H9 (cell line): ENCODE data around the gene SLAMF6. TPM values are rescaled to one million over a fixed set of nuclear protein-coding genes. Genes with fewer than 3 reads are reported as not detected.

ENCODE experiments used
- DNase-seq: peaks from one replicate; pipeline ENCODE4 v3.0.0-alpha.2; 2017
- H2AFZ ChIP-seq: one replicate; pipeline ENCODE4 v1.6.1; 2013; ENCODE audit warnings: mild to moderate bottlenecking, low read length, control low read depth, moderate library complexity
- H2AK5ac ChIP-seq: 2 replicates; pipeline ENCODE4 v1.6.1; 2013; ENCODE audit warnings: low read length, control low read depth, mixed read lengths; ENCODE audit not compliant: insufficient read length
- H2BK120ac ChIP-seq: one replicate; pipeline ENCODE4 v1.6.1; 2013; ENCODE audit warnings: low read depth, mild to moderate bottlenecking, low read length, control low read depth, inconsistent platforms; ENCODE audit not compliant: poor library complexity, severe bottlenecking
- H2BK12ac ChIP-seq: 2 replicates; pipeline ENCODE4 v1.6.1; 2013; ENCODE audit warnings: low read length, control low read depth, mixed read lengths, low read depth; ENCODE audit not compliant: insufficient read length
- H2BK15ac ChIP-seq: 2 replicates; pipeline ENCODE4 v1.6.1; 2013; ENCODE audit warnings: low read depth, low read length, control low read depth
- H2BK20ac ChIP-seq: one replicate; pipeline ENCODE4 v1.6.1; 2013; ENCODE audit warnings: low read depth, mild to moderate bottlenecking, low read length, control low read depth, inconsistent platforms; ENCODE audit not compliant: poor library complexity, severe bottlenecking
- H2BK5ac ChIP-seq: 2 replicates; pipeline ENCODE4 v1.6.1; 2013; ENCODE audit warnings: low read length, control low read depth, mixed read lengths; ENCODE audit not compliant: insufficient read length
- H3K14ac ChIP-seq: 2 replicates; pipeline ENCODE4 v1.6.1; 2013; ENCODE audit warnings: low read length, control low read depth; ENCODE audit not compliant: insufficient read depth
- H3K18ac ChIP-seq: 2 replicates; pipeline ENCODE4 v1.6.1; 2013; ENCODE audit warnings: low read depth, mild to moderate bottlenecking, mixed read lengths, low read length, control low read depth; ENCODE audit not compliant: insufficient read length
- H3K23ac ChIP-seq: 2 replicates; pipeline ENCODE4 v1.6.1; 2013; ENCODE audit warnings: low read length, control low read depth, mixed read lengths, low read depth; ENCODE audit not compliant: insufficient read length
- H3K23me2 ChIP-seq: 2 replicates; pipeline ENCODE4 v1.6.1; 2013; ENCODE audit warnings: low read depth, mild to moderate bottlenecking, mixed read lengths, low read length, control low read depth; ENCODE audit not compliant: insufficient read length, poor library complexity, severe bottlenecking
- H3K27ac ChIP-seq: 2 replicates; pipeline ENCODE4 v1.5.1; 2013; ENCODE audit warnings: low read length, control low read depth, mixed read lengths, low read depth; ENCODE audit not compliant: insufficient read length
- H3K27me3 ChIP-seq: 2 replicates; pipeline ENCODE4 v1.6.1; 2013; ENCODE audit warnings: low read length, control low read depth, inconsistent platforms; ENCODE audit not compliant: insufficient read depth
- H3K4ac ChIP-seq: 2 replicates; pipeline ENCODE4 v1.6.1; 2013; ENCODE audit warnings: low read depth, mild to moderate bottlenecking, control low read depth, inconsistent platforms, low read length, moderate library complexity
- H3K4me1 ChIP-seq: 2 replicates; pipeline ENCODE4 v1.6.1; 2013; ENCODE audit warnings: low read length, control low read depth, inconsistent platforms; ENCODE audit not compliant: insufficient read depth
- H3K4me2 ChIP-seq: 2 replicates; pipeline ENCODE4 v1.6.1; 2013; ENCODE audit warnings: low read length, control low read depth, mixed read lengths; ENCODE audit not compliant: insufficient read length, insufficient read depth
- H3K56ac ChIP-seq: 2 replicates; pipeline ENCODE4 v1.6.1; 2013; ENCODE audit warnings: low read depth, mild to moderate bottlenecking, mixed read lengths, low read length, control low read depth; ENCODE audit not compliant: insufficient read length
- H3K79me1 ChIP-seq: 2 replicates; pipeline ENCODE4 v1.6.1; 2013; ENCODE audit warnings: low read depth, mild to moderate bottlenecking, moderate library complexity, low read length, control low read depth, inconsistent platforms; ENCODE audit not compliant: insufficient read depth, poor library complexity, severe bottlenecking
- H3K79me2 ChIP-seq: 2 replicates; pipeline ENCODE4 v1.6.1; 2013; ENCODE audit warnings: low read length, control low read depth, inconsistent platforms; ENCODE audit not compliant: insufficient read depth
- H3K9ac ChIP-seq: 2 replicates; pipeline ENCODE4 v1.6.1; 2013; ENCODE audit warnings: low read length, control low read depth, mixed read lengths; ENCODE audit not compliant: insufficient read length; ENCODE audit errors: extremely low read depth
- H3K9me3 ChIP-seq: one replicate; pipeline ENCODE4 v1.6.1; 2013; ENCODE audit warnings: low read depth, low read length, inconsistent platforms; ENCODE audit not compliant: control insufficient read depth
- H3T11ph ChIP-seq: one replicate; pipeline ENCODE4 v1.6.1; 2013; ENCODE audit warnings: mild to moderate bottlenecking, low read length, control low read depth, inconsistent platforms
- H4K20me1 ChIP-seq: one replicate; pipeline ENCODE4 v1.6.1; 2013; ENCODE audit not compliant: control insufficient read depth, insufficient read length, insufficient read depth
- H4K5ac ChIP-seq: 2 replicates; pipeline ENCODE4 v1.6.1; 2013; ENCODE audit warnings: low read depth, mild to moderate bottlenecking, mixed read lengths, low read length, control low read depth; ENCODE audit not compliant: insufficient read length
- H4K8ac ChIP-seq: replicated peaks from 2 replicates; pipeline ENCODE4 v1.6.1; 2013; ENCODE audit warnings: low read length, control low read depth, mixed read lengths, low read depth; ENCODE audit not compliant: insufficient read length
- H4K91ac ChIP-seq: 2 replicates; pipeline ENCODE4 v1.6.1; 2013; ENCODE audit warnings: low read depth, mild to moderate bottlenecking, moderate library complexity, mixed read lengths, low read length, control low read depth; ENCODE audit not compliant: insufficient read length
- H3K27ac Mint-ChIP-seq, 3 experiments: 2 replicates in 2 of 3; 3 replicates in 1 of 3; pipeline ENCODE4 v1.8.0; 2020 to 2021; ENCODE audit warnings: mixed read lengths in 3 of 3, mild to moderate bottlenecking in 1 of 3, moderate library complexity in 1 of 3
- H3K27me3 Mint-ChIP-seq: 2 replicates; pipeline ENCODE4 v1.8.0; 2021; ENCODE audit warnings: low read depth, mild to moderate bottlenecking, moderate library complexity, mixed read lengths
- H3K36me3 Mint-ChIP-seq, 3 experiments: 2 replicates in 2 of 3; 3 replicates in 1 of 3; pipeline ENCODE4 v1.8.0; 2020 to 2021; ENCODE audit warnings: low read depth in 3 of 3, mixed read lengths in 3 of 3; ENCODE audit not compliant: insufficient read depth in 1 of 3
- H3K4me1 Mint-ChIP-seq, 2 experiments: 2 replicates each; pipeline ENCODE4 v1.8.0; 2020; ENCODE audit warnings: mixed read lengths in 2 of 2
- H3K4me3 Mint-ChIP-seq, 2 experiments: 2 replicates in 1 of 2; 3 replicates in 1 of 2; pipeline ENCODE4 v1.8.0; 2020 to 2021; ENCODE audit warnings: mild to moderate bottlenecking in 2 of 2, mixed read lengths in 2 of 2, moderate library complexity in 1 of 2
- H3K9me3 Mint-ChIP-seq, 2 experiments: 2 replicates in 1 of 2; 3 replicates in 1 of 2; pipeline ENCODE4 v1.8.0; 2020; ENCODE audit warnings: mild to moderate bottlenecking in 2 of 2, mixed read lengths in 2 of 2, moderate library complexity in 1 of 2
- CTCF ChIP-seq: fragments of 200-600 bp; sonication (generic); conservative IDR thresholded peaks from 3 replicates; pipeline ENCODE4 v1.8.0; 2021; ENCODE audit warnings: antibody characterized with exemption, mild to moderate bottlenecking
- WGBS: extraction: QIAGEN DNeasy Blood & Tissue Kit; methylation state at CpG from one replicate; pipeline ENCODE4 v1.1.7; 2013; ENCODE audit warnings: missing lambda C conversion rate, low lambda C conversion rate, mixed read lengths; ENCODE audit not compliant: insufficient read length; ENCODE audit errors: extremely low coverage; 5-methylcytosine and 5-hydroxymethylcytosine counted together
- long read RNA-seq: library from polyadenylated mRNA; unstranded; transcript quantifications from one replicate; pipeline ENCODE4 v2.0.0, GENCODE V29; 2020
- total RNA-seq: library from RNA; stranded (reverse); gene quantifications from 2 replicates; pipeline ENCODE4 v1.2.1, GENCODE V29; 2021

The SLAMF6 gene
- not detected in 2 replicates for total RNA-seq
- long read RNA-seq, result 0 reads

GRCh38 chr1:160522622-160523345 is at the start of gene SLAMF6:
Gene SLAMF6 (minus strand): TSS chr1:160523255. CDS start chr1:160523192, 63 bp downstream.
- no peak within 1 kb of the TSS for H3K27ac Mint-ChIP-seq

More at GRCh38 chr1:160522622-160523345, at the start of gene SLAMF6:
- Histone ChIP-seq H4K20me1 (no peaks in the 10 kb centered on the region), H3K4ac (no peak within 1 kb of the TSS), H3K27ac (no peak within 1 kb of the TSS), H3K9me3 (no peaks in the 10 kb centered on the region), H3K14ac (no peak within 1 kb of the TSS), H3K4me2 (no peak within 1 kb of the TSS), H4K5ac (no peak within 1 kb of the TSS), H2BK5ac (no peak within 1 kb of the TSS), H3K79me1 (no peaks in the 10 kb centered on the region), H2BK15ac (no peak within 1 kb of the TSS), H3K4me1 (peaks cover 5% of the 10 kb centered on the region; the same call in 1 of the 2 replicates), H2AFZ (no peak within 1 kb of the TSS), H4K91ac (no peak within 1 kb of the TSS), H4K8ac (no peak within 1 kb of the TSS), H2BK20ac (no peak within 1 kb of the TSS), H3T11ph (no peak within 1 kb of the TSS), H3K79me2 (no peaks in the 10 kb centered on the region), H3K18ac (no peak within 1 kb of the TSS), H3K9ac (no peak within 1 kb of the TSS), H3K23ac (no peak within 1 kb of the TSS), H2BK12ac (no peak within 1 kb of the TSS), H2AK5ac (no peak within 1 kb of the TSS), H3K27me3 (no peaks in the 10 kb centered on the region), H3K23me2 (no peaks in the 10 kb centered on the region), H2BK120ac (no peak within 1 kb of the TSS), H3K56ac (no peak within 1 kb of the TSS)
- Mint-ChIP-seq H3K27me3 (peaks cover 2% of the 10 kb centered on the region; the same call in 1 of the 2 replicates), H3K9me3 (peaks cover 16 to 17% of the 10 kb centered on the region in 2 experiments), H3K4me3 (no peak within 1 kb of the TSS), H3K4me1 (peaks cover 25 to 29% of the 10 kb centered on the region in 2 experiments), H3K36me3 (no peaks in the 10 kb centered on the region)
- TF ChIP-seq CTCF, result no peak
- WGBS, result no CpG with 5 or more reads among the region's 11 CpGs
- DNase-seq, result no peak
